NCI-H82 treated with DMSO at 0.1 percent for 48 hours (cell line): Measurements from ENCODE around the gene EPHA4.

Source experiments
- DNase-seq: peaks from one replicate; lab custom pipeline; 2025; ENCODE audit not compliant: unreplicated experiment; lab: John Stamatoyannopoulos, UW

The EPHA4 gene

DNA sequence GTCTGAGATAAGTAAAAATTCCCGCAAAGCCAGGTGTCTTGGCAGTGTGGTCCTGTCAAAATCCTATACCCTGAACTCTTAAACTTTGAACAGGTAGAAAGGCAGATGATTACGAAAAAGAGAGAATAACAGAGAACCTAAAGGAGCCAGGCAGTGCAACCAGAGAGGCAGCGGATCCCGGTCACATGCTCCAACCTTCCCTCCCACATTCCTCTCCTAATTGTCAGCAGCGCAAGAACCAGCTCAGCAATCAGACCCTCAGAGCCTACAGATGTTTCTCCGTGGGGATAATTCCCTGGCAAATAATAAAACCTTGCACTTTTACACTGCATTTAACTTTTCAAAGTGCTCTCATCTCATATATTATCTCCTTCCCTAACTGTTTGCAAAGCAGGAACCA lies 124.8 kb downstream of the EPHA4 start:
- no peak for DNase-seq

DNA sequence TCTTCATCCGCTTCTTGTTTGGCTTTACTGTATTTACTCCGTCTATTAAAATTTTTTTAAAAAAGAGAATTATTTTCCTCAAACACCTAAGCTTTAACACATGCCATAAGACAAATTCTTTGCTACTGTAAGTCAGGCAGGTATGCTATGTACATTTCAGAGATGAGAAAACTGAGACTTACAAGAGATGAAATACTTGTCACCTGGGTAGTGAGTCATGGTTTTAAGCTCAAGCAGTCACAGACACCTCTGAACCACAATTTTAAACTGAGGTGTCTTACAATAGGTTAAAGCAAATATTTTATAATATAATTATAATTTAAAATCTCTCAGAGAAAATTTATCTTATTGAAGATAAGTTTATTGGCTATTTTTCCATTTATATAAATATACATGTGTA lies 126.0 kb downstream of the EPHA4 start:
- DNase-seq = no peak

DNA sequence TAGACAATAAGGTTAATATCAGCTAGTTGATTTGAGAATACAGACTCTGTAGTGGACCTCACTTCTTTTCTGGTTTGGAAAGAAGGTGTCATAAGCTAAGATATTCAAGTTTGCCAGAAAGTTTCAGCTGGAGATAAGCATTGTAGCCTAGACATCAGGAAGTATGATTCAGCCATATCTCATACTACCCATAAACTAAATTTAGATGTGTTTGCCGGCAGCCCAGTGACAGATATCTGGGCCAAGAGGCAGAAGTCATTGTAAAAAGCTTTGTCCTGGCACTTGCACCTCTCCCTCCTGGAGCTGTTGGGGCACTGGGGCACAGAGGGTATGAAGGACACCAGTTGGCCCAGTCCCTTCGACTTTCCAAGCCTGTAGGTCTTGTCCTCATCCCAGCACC lies 128.0 kb downstream of the EPHA4 start:
- DNase-seq = no peak

DNA sequence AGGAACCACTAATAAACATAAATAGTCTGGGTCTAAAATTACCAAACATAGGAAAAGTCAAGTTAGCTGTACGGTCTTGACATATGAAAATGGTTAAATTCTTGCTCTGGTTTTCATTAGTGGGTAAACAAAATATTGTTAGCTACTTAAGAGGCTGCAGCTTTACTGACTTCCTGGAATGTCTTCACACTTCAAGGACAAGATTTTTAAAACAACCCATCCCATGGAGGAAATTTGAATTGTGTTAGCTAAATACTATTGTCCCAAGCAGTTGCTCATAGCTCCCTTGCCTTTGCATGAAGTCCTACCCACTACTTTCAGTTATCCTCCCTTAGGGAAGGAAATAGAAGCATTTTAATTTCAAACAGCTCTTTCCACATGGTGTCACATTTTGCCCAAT lies 128.5 kb downstream of the EPHA4 start:
- no peak for DNase-seq

DNA sequence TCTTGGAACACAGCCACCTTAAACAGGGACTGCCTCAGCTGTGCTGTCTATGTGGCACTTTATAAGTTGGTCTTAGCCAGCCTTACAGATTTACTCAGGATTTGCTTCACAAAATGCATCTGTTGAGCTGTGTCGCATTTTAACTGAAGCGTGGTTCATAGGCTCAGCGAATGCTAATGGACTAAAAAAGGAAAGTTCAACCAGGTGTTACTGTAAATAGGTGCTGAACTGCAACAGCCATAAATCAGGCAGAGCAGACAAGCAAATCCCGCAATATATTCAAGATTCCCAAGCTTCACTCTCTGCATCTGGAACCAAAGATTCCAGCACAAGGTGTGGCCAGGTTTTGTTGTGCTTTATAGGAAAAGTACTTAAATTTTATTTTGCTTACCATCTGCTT lies 130.0 kb downstream of the EPHA4 start:
- DNase-seq = peak; percentile 87

- DNase-seq = no peak
Observed at GRCh38 chr2:221439761-221440479, 132.2 kb downstream of the EPHA4 start.

- DNase-seq = peak; percentile 41
Observed at GRCh38 chr2:221437056-221437455, 135.0 kb downstream of the EPHA4 start.

DNA sequence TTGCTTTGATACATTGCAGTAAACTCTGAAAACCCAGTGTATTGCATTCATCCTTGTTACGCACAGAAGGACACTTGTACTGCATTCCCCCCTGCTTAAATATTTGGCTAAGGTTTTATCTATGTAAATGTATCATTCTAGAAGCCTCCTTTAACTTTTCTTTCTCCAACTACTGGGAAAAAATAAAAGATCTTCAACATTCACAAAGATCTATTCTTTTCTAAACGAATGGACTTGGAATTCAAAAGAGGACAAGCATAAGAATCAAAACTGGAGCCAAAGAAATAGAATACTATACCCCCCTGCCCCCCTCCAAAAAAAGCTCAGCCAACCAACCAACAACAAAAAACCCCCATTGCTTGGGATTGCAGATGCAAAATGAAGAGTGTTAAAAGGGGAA lies 136.9 kb downstream of the EPHA4 start:
- peak; percentile 66 for DNase-seq

GRCh38 chr2:221434142-221434541 lies 138.0 kb downstream of the EPHA4 start:
- peak; percentile 50 for DNase-seq

- no peak for DNase-seq
Observed at GRCh38 chr2:221431477-221431876, 140.6 kb downstream of the EPHA4 start.

DNA sequence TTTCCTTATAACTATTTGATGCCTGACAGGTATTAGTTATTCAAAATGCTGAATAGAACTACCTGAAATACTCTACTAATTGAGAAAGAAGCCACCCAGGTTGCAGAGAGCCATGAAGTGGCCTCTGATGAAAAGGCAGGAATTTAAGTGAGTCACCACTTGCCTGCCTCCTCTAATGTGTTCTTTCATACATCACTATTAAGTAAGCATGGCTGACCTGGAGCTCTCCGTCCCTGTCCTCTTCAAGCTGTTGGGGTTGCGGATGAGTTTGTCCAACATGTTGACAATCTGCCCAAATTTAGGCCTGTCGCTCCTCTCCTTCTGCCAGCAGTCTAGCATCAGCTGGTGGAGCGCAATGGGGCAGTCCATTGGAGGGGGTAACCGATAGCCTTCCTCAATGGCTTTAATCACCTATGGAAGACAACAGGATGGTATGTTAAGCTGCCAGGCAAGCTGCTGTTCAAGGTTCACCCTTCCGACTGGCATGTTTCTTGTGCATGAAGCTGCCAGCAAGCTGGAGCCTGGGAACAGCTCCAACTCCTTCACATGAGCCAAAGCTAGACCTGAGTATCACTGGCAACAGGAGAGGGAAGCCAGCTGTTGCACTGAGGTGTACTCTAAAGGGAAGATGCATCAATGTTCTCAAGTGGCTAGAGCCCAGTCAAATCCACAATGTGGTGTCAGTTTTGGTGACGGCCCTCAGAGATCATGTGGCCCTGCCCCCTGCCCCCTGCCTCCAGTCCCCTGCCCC lies 142.2 kb downstream of the EPHA4 start:
- DNase-seq = no peak

- DNase-seq = no peak
Observed at GRCh38 chr2:221428896-221429295, 143.2 kb downstream of the EPHA4 start.

DNA sequence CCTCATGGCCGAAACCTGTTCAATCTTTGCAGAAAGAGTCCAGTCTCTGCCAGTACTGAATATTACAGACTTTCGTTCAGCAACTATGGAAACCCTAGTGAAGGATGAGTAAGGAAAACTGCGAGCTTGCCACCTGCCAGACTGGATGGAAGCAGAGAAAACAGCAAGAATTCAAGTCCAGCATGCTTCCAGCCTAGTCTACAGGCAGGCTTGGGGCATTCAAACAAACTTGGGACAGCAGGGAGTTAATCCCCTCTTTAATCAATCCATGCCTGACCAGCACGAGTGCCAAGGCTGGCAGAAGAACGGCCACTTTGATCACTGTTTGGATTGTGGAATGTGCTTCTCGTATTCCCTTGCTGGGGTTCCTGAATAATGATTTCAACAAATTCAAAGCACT lies 145.2 kb downstream of the EPHA4 start:
- peak; percentile 9 for DNase-seq

- no peak for DNase-seq
Observed at GRCh38 chr2:221425891-221426290, 146.2 kb downstream of the EPHA4 start.

DNA sequence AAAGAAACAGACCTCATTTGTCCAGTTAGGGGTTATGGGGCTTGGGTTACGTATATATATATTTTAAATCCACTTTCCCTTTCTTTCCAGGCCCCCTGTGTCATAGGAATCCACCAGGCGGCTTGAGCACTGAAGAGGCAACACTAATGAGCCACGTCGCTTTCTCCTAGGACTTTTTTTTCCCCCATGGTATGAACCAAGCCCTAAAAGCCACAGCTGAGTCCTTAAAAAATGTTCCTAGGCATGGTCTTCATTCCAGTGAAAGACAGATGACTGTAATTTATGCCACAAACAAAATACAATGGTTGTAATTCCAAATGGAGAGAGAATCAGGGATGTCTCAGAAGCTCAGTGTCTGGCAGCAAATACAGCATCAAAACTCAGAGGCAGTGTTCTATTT lies 146.8 kb downstream of the EPHA4 start:
- DNase-seq = no peak

DNA sequence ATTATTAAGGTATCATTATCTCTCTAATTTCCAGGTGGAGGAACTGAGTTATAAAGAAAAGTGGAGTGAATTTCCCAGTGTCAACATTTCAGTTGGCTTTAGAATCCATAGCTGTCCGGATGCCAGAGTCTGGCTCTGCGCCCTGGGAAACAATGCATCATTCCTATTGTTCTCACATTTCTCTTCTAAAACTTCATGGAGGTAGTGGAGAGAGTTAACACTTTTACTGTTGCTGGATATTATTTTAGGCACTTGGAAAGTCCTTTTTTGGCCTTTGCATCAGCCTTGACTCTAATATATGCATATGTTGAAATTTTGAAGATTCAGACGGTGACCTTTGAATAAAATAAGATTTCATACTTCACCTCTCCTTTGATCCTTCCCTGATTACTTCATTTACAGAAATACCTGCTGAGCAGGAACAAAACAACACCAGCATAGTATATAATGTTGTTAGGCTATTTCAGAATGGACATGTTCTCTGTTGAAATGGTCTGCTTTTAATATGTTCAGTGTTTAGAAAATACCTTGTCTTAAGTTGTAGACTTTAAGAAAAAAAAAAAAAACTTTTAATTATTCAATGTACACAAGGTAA lies 148.8 kb downstream of the EPHA4 start:
- no peak for DNase-seq

- no peak for DNase-seq
Observed at GRCh38 chr2:221422516-221423209, 149.4 kb downstream of the EPHA4 start.

- DNase-seq = no peak
Observed at GRCh38 chr2:221420245-221420644, 151.9 kb downstream of the EPHA4 start.

DNA sequence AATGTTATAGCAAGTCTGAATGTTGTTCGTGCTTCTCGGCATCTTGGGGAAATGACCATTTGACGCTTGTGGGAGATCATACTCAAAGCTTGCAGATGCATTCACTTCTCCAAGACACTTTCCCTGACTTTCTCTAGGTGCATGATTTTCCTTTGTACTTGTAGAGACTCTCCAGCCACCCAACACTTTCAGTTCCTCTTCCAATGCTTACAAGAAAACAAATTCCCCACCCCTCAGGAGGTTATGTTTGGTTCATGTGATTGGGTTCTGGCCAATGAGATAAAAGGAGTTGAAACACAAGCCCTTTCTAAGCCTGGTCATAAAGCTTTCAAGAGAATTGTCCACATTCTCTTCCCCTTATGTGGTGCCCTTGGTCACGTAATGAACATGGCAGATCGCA lies 156.3 kb downstream of the EPHA4 start:
- DNase-seq = no peak

DNA sequence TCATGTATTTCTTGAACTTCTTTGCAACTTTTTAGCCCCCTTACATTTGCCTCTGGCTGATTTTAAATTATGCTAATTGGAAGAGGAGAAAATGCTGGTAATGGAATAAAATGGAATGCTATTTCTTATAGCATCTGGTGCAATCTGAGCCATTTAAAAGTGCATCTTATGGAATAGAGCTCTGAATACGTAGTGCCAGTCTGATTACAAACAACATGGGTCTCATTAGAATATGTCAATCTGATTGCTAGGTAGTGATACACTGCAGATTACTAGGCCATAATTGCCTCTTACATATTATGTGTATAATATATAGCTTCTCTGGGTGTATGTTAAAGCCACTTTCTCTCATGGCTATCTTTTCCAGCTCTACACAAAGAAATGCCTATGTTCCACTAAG lies 159.1 kb downstream of the EPHA4 start:
- no peak for DNase-seq

- DNase-seq = no peak
Observed at GRCh38 chr2:221410487-221410886, 161.6 kb downstream of the EPHA4 start.

GRCh38 chr2:221407765-221408164 lies 164.3 kb downstream of the EPHA4 start:
- no peak for DNase-seq
